Activated gamma-delta T cell treated with anti-CD3 and anti-CD28 coated beads, Interleukin-2, amount 50 U/mL, for 16 hours (primary cell): ENCODE data around the gene SF3A1.
A peak's percentile ranks its signal among the peaks of the same experiment; 100 is the strongest.
"Not testable (repeated sequence)": the region's sequence is repeated elsewhere in the genome, so short reads cannot be mapped to it uniquely, and the experiment has no call there.

Experiments
- DNase-seq: peaks from one replicate; pipeline ENCODE4 v3.0.0-alpha.2; 2020; ENCODE audit warnings: low read depth

The SF3A1 gene

GRCh38 chr22:30356449-30357235 lies at the start of gene SF3A1, which contains the start of gene CCDC157:
Gene SF3A1, minus strand, starts transcription at chr22:30356894. Its CDS starts 102 bp downstream, at chr22:30356792.
Gene CCDC157, plus strand, starts transcription at chr22:30357007. Its CDS starts 8,994 bp downstream, at chr22:30366001.
- peak; percentile 78 for DNase-seq

GRCh38 chr22:30406400-30406799 lies 49.7 kb upstream of the SF3A1 start:
- DNase-seq = no peak

- no peak for DNase-seq
Observed at GRCh38 chr22:30405731-30406130, 49.0 kb upstream of the SF3A1 start.

- DNase-seq = no peak
Observed at GRCh38 chr22:30404307-30404706, 47.6 kb upstream of the SF3A1 start.

GRCh38 chr22:30402766-30403104 lies 46.0 kb upstream of the SF3A1 start:
- not testable (repeated sequence) for DNase-seq

GRCh38 chr22:30402028-30402765 lies 45.5 kb upstream of the SF3A1 start:
- no peak for DNase-seq

- DNase-seq = not testable (repeated sequence)
Observed at GRCh38 chr22:30401024-30401423, 44.3 kb upstream of the SF3A1 start.

GRCh38 chr22:30400159-30400558 lies 43.5 kb upstream of the SF3A1 start:
- no peak for DNase-seq

GRCh38 chr22:30399718-30400117 lies 43.0 kb upstream of the SF3A1 start:
- DNase-seq = no peak

- DNase-seq = no peak
Observed at GRCh38 chr22:30398685-30399680, 42.3 kb upstream of the SF3A1 start.

- DNase-seq = no peak
Observed at GRCh38 chr22:30397656-30398635, 41.3 kb upstream of the SF3A1 start.

GRCh38 chr22:30396871-30397655 lies 40.4 kb upstream of the SF3A1 start, which contains the start of gene SEC14L2:
Gene SEC14L2, plus strand, starts transcription at chr22:30397018. Its CDS starts 99 bp downstream, at chr22:30397117.
- DNase-seq = peak; percentile 21

- no peak for DNase-seq
Observed at GRCh38 chr22:30393885-30394284, 37.2 kb upstream of the SF3A1 start.

GRCh38 chr22:30393322-30393680 lies 36.6 kb upstream of the SF3A1 start:
- no peak for DNase-seq

GRCh38 chr22:30392661-30393321 lies 36.1 kb upstream of the SF3A1 start:
- no peak for DNase-seq

GRCh38 chr22:30390974-30391691 lies 34.4 kb upstream of the SF3A1 start:
- DNase-seq = peak; percentile 71

- DNase-seq = peak; percentile 76
Observed at GRCh38 chr22:30386960-30387827, 30.5 kb upstream of the SF3A1 start, which contains the start of gene RNF215. Gene RNF215, minus strand, starts transcription at chr22:30387411. Its CDS starts 98 bp downstream, at chr22:30387313.

GRCh38 chr22:30386608-30386959 lies 29.9 kb upstream of the SF3A1 start:
- DNase-seq = no peak
